Embryonic facial prominence (tissue), 1 donor: ENCODE results near the gene PPIE.
"Not testable (repeated sequence)": the region's sequence is repeated elsewhere in the genome, so short reads cannot be mapped to it uniquely, and the experiment has no call there.

Experiments
- DNase-seq: peaks from one replicate; pipeline ENCODE4 v3.0.0-alpha.2; 2016; ENCODE audit errors: extremely low spot score

Gene PPIE

DNA sequence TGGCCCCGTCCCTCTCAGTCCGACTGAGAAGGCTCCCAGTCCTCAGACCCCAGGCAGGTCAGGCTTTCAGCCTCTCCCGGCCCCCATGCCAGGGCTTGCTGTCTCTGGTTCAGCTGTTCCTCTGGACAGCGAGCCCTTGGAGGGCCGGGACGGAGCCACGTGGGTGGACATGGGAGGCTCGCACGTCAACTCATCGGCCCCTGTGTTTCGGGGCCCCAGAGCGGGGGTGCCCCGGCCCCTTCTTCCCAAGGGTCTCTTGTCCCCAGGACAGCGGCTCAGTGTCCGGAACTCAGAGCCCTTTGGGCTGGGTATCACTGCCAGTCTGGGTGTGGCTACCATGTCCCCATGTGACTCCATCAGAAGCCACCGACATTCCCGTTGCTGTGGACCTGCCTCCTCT lies 39.2 kb downstream of the PPIE start:
- not testable (repeated sequence) for DNase-seq

DNA sequence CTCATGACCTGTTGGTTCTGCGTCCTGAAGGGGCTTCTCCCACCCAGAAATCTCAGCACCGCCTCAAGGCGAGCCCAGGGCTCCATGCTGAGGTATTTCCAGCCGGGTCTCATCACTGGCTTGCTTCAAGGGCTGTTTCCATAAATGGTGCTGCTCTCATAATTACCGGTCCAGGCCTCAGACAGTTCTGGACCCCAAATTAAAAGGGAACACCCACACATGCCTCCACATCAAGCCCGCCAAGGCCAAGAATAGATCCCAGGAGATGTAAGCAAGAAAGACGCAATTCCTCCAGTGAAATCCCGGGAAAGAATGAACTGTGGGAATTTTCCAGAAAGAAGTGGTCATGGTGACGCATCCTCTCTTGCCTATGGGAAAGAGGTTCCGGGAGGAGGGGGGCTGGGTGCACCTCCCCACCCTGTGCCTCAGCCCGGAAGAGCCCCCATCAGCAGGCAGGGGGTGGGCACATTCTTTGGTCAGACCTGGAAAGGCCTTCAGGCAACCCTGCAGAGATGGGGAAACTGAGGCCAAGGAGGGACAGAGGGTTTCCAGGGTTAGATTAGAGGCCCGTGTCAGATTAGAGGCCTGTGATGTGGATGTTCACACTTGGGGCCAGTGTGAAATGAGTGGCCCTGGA lies 39.9 kb downstream of the PPIE start:
- DNase-seq, result not testable (repeated sequence)

DNA sequence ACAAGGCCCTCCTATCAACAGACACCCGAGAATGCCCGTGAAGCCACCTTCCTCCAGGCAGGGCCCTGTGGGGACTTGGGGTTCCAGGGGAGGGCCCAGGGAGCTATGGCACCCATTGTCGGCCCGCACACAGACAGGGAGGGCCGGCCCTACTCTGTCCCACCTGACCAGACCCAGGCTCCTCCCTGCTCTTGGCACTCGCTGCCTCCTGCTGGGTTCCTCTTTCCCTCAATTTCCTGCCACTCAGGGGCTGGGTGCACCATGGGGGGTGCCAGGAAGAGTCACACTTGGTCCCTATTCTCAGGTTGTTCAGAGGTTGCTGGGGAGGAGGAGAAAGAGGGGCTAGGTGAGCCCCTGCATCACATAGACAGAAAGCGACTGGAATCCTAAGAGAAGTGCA lies 40.5 kb downstream of the PPIE start:
- DNase-seq, result no peak

DNA sequence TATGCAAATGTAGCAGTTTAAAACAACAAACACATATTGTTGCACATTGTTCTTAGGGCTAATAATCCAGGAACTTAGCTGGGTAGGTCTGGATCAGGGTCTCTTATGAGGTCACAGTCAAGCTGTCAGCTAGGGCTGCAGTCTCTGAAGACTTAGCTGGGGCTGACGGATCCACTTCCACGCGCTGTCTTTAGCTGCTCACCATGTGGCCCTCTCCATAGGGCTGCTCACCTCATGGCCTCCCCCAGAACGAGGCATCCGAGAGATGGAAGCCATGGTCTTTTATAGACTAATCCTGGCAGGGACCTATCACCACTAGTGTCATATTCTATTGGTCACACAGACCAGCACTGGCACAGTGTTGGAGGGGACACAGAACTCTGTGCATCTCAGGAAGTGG lies 41.1 kb downstream of the PPIE start:
- DNase-seq, result no peak

DNA sequence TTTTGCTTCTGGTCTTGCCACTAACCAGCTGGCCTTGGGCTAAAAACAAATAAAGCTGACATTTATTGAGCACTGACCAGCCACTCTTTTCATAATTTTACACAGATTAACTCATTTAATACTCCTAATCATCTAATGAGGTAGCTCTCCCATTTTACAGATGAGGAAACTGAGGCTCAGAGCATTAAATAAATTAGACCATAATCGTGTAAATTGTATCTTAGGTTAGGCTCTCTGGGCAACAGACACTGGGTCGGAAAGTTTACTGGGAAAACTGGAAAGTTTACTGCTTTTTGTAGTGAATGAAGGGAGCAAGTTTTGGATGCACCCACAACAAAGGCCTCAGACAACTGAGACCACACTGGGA lies 42.6 kb downstream of the PPIE start:
- DNase-seq, result no peak

DNA sequence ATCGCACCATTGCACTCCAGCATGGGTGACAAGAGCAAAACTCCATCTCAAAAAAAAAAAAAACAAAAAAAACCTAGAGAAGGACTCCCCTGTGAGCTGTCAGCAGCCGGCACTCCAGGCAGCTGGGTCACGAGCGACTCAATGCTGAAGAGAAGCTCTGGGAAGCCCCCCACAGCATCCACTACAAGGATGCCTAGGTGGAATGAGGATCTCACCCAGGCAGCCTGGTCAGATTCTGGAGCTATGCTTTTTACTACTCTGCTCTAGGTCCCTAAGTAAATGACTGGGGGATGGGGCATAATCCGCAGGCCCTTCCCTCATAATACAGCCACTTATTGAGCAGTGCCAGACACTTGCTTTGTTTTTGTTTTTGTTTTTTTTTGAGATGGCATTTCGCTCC lies 43.4 kb downstream of the PPIE start:
- no peak for DNase-seq

DNA sequence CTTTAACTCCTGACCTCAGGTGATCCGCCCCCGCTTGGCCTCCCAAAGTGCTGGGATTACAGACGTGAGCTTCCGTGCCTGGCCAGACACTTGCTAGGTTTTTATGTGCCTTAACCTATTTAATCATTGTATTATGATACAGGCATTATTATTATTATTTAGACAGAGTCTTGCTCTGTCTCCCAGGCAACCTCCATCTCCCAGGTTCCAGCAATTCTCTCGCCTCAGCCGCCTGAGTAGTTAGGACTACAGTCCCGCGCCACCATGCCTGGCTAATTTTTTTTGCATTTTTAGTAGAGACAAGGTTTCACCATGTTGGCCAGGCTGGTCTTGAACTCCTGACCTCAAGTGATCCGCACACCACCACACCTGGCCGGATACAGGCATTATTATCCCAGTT lies 44.0 kb downstream of the PPIE start:
- not testable (repeated sequence) for DNase-seq

DNA sequence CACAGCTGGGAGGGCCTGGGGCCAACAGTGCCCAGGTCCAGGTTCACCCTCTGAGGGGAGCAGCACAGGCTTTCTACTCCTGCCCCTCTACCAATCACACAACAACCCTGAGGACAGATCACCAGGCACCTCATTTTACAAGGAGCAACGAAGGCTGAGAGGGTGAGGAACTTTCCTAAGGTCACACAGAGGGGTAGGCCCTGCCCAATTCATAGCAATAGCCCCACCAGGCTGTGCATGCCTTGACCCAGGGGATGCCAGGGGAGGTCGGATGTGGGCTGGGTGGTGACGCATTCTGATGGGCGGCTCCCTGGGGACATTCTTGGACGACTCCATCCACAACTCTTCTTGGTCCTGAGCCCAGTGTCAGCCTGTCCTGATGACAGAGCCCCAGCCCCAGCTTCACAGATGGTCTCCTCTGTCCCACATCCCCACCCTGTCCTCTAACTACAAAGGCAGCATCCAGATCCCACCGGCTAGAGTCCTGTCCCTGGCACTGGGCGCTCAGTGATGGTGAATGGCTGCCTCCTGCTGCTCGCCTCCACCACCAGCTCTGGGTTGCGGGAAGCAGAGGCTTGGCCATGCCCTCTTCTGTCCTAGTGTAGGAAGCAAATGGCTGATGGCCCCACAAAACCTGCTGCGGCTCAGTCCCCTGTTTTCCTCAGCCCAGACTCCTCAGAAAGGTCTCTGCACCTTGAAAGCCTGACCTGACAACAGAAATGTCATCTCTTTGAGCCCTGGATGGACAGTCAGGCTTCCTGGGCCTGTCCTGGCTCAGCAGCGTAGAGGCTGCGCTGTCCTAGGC lies 47.8 kb downstream of the PPIE start:
- not testable (repeated sequence) for DNase-seq

DNA sequence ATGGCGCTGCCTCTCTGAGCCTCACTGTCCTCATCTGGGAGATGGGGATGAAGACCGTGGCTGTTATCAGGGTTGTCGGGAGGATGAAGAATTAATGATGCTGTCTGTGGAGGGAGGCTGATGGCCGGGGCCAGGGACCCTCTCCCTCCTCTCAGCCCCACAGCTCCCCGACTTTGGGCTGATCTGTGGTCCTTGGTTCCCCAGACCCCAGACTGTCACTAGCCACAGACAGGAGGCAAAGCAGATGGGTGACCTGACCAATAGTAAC lies 48.4 kb downstream of the PPIE start:
- DNase-seq, result not testable (repeated sequence)

DNA sequence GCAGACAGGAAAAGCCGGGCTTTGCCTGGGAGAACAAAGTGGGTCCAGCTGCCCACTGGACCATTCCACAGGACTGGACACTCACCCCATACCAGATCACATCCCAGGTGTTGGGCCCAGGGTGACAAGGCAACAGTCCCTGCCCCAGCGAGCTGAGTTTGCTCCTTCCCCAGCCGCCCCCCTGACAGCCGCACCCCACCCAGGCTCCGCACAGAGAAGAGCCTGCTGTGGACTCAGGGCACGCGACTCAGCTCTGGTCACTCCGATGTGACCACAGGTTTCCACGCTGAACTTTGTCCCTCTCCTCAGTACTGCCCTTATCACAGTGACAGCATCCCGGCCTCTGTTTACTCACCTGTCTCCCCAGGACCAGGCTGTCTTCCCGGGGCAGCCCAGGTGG lies 48.8 kb downstream of the PPIE start:
- no peak for DNase-seq

DNA sequence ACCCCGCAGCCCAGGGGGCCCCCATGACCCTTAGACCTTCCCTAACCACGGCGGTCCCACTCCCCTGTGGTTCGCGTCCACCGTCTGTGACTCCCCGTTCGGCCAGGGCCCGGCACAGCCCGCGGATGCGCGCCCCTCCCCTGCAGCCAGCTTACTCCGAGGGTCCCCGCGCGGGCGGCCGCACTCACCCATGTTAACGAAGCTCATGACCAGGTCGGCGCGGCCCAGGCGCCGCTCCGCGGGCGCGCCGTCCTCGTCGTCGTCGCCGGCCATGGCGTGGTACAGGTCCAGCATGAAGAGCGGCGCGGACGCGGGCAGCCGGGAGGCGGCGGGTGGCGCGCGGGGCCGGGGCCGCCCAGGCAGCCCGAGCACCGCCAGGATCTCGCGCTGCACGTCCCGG lies 49.3 kb downstream of the PPIE start:
- not testable (repeated sequence) for DNase-seq

DNA sequence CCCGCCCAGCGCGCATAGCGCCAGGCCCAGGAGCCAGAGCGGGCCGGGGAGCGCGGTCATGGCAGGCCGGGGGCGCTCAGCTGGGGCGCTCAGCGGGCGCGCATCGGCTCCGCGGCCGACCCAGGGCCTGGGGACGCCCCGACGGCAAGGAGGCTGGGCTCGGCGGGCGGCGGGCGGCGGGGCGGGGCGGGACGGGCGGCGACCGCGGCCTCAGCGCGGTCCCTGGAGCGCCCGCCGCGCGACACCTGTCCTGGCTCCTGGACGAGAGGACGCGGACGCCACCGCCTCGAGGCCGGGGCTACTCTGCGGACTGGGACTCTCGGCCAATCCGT lies 49.7 kb downstream of the PPIE start:
- no peak for DNase-seq

DNA sequence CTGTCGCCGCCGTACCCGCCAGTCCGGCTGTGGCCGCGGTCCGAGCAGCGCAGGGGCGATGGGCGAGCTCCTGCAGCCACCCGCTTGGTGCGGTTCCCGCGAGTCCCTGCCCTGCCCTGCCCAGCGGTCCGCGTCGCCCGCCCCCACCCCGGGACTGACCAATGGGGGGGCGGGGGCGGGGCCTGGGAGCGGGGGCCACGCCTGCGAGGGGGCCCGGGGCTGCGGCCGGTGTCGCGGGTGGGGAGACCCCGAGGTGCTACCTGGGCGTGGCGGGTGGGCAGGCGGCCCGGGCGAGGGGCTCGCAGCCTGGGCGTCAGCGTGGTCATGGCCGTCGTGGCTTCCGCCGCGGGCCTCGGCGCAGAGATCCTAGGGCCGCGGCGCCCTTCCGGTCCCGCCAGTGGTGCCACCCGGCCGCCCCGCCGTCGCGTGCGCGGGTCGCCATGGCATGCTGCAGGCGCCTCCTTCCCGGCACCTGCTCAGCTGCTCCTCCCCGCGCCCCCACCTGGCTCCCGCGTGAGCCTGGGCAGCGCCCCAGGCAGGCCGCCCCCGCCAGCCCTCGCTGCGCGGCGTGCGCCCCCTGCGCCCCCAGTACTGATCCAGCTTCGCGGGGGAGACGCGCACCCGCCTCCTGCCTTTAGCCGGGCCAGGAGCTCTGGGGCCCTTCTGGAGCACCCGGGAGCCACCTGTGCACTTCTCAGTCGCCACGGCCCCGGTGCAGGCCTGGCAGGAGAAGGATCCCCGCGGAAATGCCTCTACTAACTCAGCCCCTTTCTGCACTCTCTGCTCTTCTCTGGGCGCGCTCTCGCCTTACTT lies 50.3 kb downstream of the PPIE start, which contains the start of gene BMP8B:
TSS of gene BMP8B (minus strand) at position 108 of the 813 bp plus-strand sequence. CDS start 380 bp downstream, outside the sequence.
- no peak for DNase-seq

DNA sequence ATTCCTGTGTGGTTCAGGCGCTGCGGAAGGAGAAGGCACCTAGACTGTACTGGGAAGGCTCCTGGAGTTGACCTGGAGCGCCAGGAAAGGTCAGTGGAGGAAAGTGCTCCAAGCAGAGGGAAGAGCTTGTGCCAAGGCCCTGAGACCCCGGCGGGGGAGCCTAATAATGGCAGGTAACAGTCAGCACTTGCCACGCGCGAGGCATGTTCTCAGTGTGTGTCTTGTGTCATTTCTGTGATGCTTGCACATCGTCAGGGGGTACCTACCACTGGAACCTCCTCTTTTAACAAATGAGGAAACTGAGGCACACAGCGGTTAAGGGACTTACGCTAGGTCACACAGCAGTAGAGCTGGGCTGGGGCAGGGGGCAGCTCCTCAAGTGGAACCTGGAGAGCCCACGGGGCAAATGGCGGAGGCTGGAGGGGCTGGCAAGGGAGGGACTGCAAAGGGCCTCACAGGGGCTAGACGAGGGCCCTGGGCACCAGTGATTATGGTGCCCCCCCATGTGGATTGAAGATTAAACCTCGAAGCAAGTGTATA lies 51.0 kb downstream of the PPIE start:
- DNase-seq, result no peak

DNA sequence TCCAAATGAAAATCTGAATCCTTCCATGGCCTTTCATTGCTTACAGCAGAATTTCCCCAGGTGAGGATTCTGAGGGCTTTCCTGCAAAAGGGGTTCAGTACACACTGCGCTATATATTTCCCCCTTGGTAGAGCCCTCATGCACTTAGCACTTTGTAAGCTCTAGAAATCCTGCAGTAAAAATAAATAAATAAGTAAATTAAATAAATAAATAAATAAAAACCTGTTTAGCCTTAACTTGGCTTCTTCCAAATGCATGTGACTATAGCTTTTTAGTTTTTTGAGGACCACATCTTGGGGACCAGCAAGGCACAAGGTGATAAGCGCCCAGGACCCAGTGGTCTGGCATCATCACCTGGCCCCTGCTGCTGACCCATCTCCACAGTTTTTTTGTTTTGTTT lies 53.2 kb downstream of the PPIE start:
- no peak for DNase-seq

DNA sequence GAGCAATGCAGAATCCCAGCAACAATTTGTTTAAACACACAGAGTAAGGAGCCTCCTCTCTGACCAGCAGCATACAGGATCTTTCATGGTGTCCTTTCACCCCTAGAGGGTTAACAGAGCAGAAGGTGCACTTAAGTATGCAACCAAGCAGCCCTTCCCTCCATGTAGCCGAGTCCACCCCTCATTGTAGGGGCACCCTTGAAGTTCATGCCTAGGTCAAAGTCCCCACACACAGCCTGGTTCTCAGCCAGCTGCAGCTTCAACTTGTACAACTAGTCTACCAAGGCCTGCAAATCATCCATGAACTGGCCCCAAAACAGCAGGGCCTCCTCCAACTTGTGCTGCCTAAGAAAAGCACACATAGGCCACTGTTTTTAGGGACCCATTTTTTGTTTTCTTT lies 57.0 kb downstream of the PPIE start:
- DNase-seq, result no peak

DNA sequence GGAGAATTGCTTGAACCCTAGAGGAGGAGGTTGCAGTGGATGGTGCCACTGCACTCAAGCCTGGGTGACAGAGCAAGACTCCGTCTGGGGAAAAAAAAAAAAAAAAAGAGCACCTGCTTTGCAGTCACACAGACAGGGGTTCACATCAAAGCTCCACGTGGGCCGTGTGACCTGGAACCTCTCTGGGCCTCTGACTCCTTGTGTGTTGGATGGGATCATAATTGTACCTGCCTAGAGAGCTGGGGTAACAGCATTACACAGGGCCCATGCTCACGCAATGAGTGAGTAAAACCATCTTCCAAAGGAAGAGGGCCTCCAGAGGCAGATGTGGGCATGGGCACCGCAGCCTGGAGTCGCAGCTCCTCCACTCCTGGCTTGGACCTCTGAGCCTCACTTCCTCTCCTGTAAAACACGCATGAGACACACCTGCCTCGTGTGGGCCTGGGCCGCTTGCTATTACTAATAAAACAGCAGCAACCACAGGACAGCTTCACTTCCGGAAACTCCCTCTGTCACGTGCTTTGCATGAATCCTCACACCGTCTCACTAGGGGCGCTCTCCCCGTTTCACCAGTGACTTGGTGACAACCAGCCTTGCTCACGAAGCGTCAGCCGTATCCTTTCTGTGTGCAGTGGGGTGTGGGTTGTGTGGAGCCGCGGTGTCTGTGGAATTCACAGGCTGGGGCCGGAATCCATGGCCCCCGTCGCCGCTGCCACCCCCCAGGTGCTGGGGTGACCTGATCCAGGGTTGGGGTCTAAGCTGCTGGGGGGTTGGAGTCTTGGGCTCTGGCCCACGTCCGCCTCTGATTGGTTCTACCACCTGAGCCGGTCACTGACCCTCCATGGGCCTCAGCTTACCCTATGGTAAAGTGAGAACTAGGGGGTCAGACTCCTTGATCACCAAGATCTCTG lies 60.4 kb downstream of the PPIE start:
- DNase-seq, result not testable (repeated sequence)

DNA sequence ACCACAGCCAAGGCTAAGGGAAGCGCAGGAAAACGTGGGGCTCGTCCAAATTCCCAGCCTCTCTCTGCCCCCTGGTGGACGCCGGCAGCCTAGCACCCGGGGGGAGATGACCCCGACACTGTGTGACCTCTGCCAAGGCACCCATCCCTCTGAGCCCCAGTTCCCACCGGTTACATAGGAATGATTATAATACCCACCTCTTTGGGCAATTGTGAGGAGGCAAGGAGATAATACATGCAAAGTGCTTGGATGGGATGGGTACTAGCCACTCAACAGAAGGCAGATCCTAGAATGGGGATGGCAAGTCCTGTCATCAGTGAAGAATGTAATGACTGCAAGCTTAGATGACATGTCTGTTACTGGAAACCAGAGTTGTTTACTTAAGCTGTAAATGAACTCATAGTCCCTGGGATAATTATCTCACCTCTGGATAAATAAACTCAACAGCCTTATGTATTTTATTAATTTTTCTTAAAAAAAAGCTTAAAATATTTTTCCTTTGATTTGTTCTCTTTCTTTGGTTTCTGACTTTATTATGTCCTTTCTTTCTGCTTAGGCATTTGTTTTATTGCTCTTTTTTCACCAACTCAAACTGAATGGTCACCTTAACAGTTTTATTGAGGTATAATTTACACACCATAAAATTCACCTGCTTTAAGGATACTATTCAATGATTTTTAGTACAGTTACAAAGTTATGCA lies 61.2 kb downstream of the PPIE start:
- no peak for DNase-seq

DNA sequence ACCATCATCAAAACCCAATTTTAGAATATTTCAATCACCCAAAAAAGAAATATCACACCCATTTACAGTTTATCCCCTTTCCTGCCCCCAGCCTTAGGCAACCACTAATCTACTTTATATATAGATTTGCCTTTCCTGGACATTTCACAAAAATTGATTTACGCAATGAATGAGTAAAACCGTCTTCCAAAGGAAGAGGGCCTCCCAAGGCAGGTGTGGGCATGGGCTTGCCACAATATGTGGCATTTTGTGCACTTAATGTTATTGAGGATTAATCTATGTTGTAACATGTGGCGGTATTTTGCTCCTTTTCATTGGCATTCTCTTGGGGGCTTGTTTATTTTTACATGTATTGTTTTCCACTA lies 61.8 kb downstream of the PPIE start:
- no peak for DNase-seq

DNA sequence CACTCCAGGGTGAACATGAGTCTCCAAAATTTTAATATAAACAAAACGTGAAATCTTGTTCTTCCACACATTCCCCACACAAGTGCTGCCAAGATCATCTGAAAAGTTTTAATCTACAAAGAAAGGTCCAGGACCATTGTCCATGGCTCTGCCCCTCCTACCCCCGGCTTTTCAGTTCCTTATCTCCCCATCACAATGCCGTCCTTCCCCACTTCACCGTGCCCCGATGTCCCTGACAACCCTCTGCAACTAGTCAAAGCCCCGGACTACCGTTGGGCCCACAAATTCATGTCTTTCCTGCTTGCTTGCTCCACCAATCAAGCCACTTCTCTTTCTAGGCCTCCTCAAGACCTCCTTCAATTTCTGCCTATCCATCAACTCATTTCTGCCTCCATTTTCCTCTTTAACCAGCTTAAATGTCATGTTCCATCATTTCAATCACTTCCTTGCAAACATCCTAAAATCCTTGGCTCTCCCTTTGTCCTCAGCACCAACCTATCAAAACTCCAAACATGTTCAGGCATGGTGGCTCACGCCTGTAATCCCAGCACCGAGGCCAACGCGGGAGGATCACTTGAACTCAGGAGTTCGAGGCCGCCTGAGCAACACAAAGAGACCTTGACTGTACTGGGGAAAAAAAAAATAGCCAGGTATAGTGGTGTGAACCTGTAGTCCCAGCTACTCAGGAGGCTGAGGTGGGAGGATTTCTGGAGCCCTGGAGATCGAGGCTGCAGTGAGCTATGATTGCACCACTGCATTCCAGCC lies 64.0 kb downstream of the PPIE start:
- DNase-seq, result no peak
